ENCODE measurements around the gene UBE2L3. TPM values are rescaled to one million over a fixed set of nuclear protein-coding genes. Genes with fewer than 3 reads are reported as not detected.
"Not testable (repeated sequence)": the region's sequence is repeated elsewhere in the genome, so short reads cannot be mapped to it uniquely, and the experiment has no call there.

UBE2L3 gene
- total and polyA plus RNA-seq, 2 experiments from 2014 or later = 86.3 to 136 TPM

DNA sequence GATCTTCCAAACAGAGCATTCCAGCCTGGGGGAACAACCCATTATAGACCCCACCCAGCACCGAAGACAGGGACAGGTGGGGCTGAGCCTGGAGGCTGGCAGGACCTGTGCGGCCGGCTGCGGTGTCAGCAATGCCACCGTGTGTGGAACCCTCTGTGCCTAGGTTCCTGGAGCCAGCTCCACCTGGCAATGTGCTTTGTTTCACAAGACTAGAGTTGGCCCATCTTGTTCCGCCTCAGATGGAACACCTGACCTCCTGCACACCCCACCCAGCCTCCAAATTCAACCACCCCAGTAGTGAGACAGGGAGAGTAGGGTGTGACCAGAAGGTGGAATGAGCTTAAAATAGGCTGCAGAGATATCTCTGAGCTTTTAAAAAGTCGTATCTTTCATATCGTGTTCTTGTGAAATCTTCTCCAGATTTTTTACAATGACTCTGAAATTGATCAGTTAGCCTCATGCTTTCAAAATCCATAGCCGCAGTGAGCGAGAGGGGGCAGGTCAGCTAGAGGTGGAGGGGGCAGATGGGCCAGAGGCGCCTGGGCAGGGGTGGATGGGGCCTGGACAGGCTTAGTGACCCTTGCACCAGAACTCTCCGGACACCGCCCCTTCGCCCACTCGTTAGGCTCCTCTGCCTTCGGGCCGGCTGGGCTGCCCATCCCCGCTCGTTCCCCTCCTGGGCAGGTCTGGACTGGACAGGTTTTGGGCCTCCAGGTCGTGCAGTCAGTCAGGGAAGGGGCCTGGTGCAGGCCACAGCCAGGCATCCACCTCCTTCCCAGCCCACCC, 34.5 kb upstream of the UBE2L3 start:
- H3K4me3 Mint-ChIP-seq; H3K4me1 ChIP-seq (ENCODE audit: insufficient read depth); H3K27ac ChIP-seq (ENCODE audit: low read depth); H3K9me3 Mint-ChIP-seq; DNase-seq (ENCODE audit: low spot score); H2AFZ ChIP-seq; ATAC-seq; H3K79me2 ChIP-seq (replicated peaks; ENCODE audit: insufficient read depth); H3K4me3 ChIP-seq; H3K36me3 Mint-ChIP-seq (ENCODE audit: low read depth); H3K4me2 ChIP-seq; H3K27me3 ChIP-seq (ENCODE audit: insufficient read depth); H4K20me1 ChIP-seq (replicated peaks; ENCODE audit: insufficient read depth); H3K36me3 ChIP-seq (ENCODE audit: insufficient read depth); H3K4me1 Mint-ChIP-seq; H3K27ac Mint-ChIP-seq; H3K27me3 Mint-ChIP-seq (ENCODE audit: insufficient read depth, low read depth, poor library complexity); H3K9me2 ChIP-seq (ENCODE audit: insufficient read depth); H3F3A ChIP-seq (replicated peaks; ENCODE audit: low read depth): not testable (repeated sequence)

GRCh38 chr22:21539862-21540261, 27.7 kb upstream of the UBE2L3 start:
- not testable (repeated sequence) for H3K27ac Mint-ChIP-seq; H3K4me1 ChIP-seq (ENCODE audit: insufficient read depth); H3K27me3 ChIP-seq (ENCODE audit: insufficient read depth); H3K79me2 ChIP-seq (replicated peaks; ENCODE audit: insufficient read depth); H2AFZ ChIP-seq; H3K27me3 Mint-ChIP-seq (ENCODE audit: insufficient read depth, low read depth, poor library complexity); H3K36me3 Mint-ChIP-seq (ENCODE audit: low read depth); H3K4me3 ChIP-seq; H3K36me3 ChIP-seq (ENCODE audit: insufficient read depth); DNase-seq (ENCODE audit: low spot score); H3K4me1 Mint-ChIP-seq; H3K4me2 ChIP-seq; H3K9me2 ChIP-seq (ENCODE audit: insufficient read depth); H3K4me3 Mint-ChIP-seq; H3F3A ChIP-seq (replicated peaks; ENCODE audit: low read depth); H3K9me3 Mint-ChIP-seq; ATAC-seq; H4K20me1 ChIP-seq (replicated peaks; ENCODE audit: insufficient read depth); H3K27ac ChIP-seq (ENCODE audit: low read depth)

DNA sequence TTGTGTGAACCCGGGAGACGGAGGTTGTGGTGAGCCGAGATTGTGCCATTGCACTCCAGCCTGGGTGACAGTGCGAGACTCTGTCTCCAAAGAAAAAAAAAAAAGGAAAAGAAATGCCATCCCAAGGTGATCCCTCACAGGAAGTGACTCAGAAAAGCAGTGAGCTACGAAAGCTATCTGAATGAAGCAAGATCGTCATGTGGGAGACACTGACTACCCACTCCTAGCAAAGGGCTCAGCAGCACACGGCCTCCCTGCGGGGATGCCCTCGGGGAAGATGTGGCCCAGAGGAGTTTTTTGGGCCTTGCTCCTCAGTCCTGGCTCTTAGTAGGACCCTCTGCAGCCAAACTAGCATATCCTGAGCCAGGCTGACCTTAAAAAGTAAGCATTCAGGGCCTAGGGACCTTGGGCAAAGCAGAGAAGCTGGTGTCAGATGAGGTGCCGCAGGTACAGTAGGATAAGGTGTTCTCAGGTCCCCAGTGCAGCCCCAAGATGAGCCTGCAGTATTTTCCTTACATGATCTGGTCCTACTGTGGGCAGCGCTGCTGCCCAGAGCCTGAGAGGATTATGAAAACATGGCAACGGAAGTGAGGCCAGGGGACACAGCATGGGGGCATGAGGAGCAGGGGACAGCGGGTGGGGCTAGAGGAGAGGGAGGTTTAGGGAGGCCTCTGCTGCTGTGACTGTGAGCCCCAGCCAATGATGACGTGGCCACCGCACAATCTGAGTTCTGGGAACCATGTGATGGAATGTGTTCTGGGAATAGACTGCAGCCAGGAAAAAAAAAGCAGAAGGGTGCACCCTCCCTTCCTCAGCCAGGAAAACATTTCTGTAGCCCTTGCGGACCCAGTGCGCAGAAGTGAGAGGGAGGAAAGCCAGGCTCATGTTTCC, 22.8 kb upstream of the UBE2L3 start:
- H3K27me3 ChIP-seq (ENCODE audit: insufficient read depth); H3F3A ChIP-seq (replicated peaks; ENCODE audit: low read depth); H3K27me3 Mint-ChIP-seq (ENCODE audit: insufficient read depth, low read depth, poor library complexity); H3K9me3 Mint-ChIP-seq; H3K4me2 ChIP-seq; H4K20me1 ChIP-seq (replicated peaks; ENCODE audit: insufficient read depth); H3K4me1 ChIP-seq (ENCODE audit: insufficient read depth); H2AFZ ChIP-seq; ATAC-seq; H3K36me3 Mint-ChIP-seq (ENCODE audit: low read depth); H3K27ac Mint-ChIP-seq; H3K36me3 ChIP-seq (ENCODE audit: insufficient read depth); H3K4me1 Mint-ChIP-seq; H3K4me3 ChIP-seq; H3K9me2 ChIP-seq (ENCODE audit: insufficient read depth); H3K4me3 Mint-ChIP-seq; H3K27ac ChIP-seq (ENCODE audit: low read depth); DNase-seq (ENCODE audit: low spot score); H3K79me2 ChIP-seq (replicated peaks; ENCODE audit: insufficient read depth): not testable (repeated sequence)

DNA sequence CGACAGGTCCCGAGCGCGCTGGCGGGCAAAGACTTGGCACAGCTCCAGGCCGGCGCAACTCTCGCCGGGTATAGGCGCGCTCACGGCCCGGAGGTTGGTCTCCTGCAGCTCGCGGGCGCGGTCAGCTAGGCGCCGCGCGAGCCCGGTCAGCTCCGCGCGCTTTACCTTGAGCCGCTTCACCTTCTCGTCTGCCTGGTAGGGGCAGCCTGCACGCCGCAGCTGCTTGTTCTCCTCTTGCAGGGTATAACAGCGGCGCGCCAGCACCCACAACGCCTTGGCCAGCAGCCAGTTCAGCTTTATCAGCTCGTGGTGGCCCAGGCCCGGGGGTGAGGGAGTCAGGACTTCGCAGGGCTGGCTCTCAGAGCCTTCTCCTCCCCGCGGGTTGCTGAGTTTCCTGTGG, 18.0 kb upstream of the UBE2L3 start:
- H3K9me3 Mint-ChIP-seq; H3K27ac ChIP-seq (ENCODE audit: low read depth); H3K27ac Mint-ChIP-seq; H3K79me2 ChIP-seq (replicated peaks; ENCODE audit: insufficient read depth); H3K4me3 ChIP-seq; H3F3A ChIP-seq (replicated peaks; ENCODE audit: low read depth); H3K4me2 ChIP-seq; H3K27me3 ChIP-seq (ENCODE audit: insufficient read depth); H3K4me1 ChIP-seq (ENCODE audit: insufficient read depth); H3K27me3 Mint-ChIP-seq (ENCODE audit: insufficient read depth, low read depth, poor library complexity); H3K4me1 Mint-ChIP-seq; DNase-seq (ENCODE audit: low spot score); H3K9me2 ChIP-seq (ENCODE audit: insufficient read depth); H3K36me3 Mint-ChIP-seq (ENCODE audit: low read depth); H3K4me3 Mint-ChIP-seq; H2AFZ ChIP-seq; H3K36me3 ChIP-seq (ENCODE audit: insufficient read depth); H4K20me1 ChIP-seq (replicated peaks; ENCODE audit: insufficient read depth): not testable (repeated sequence)
- ATAC-seq = peak; percentile 45

GRCh38 chr22:21550008-21550677, 17.4 kb upstream of the UBE2L3 start:
- not testable (repeated sequence) for H2AFZ ChIP-seq; H3K36me3 Mint-ChIP-seq (ENCODE audit: low read depth); H3K79me2 ChIP-seq (replicated peaks; ENCODE audit: insufficient read depth); H3K27me3 ChIP-seq (ENCODE audit: insufficient read depth); H3K4me3 Mint-ChIP-seq; DNase-seq (ENCODE audit: low spot score); H3K9me3 Mint-ChIP-seq; H3K27ac ChIP-seq (ENCODE audit: low read depth); H4K20me1 ChIP-seq (replicated peaks; ENCODE audit: insufficient read depth); H3K4me1 Mint-ChIP-seq; H3K27ac Mint-ChIP-seq; H3F3A ChIP-seq (replicated peaks; ENCODE audit: low read depth); H3K36me3 ChIP-seq (ENCODE audit: insufficient read depth); H3K4me3 ChIP-seq; H3K4me2 ChIP-seq; H3K4me1 ChIP-seq (ENCODE audit: insufficient read depth); H3K27me3 Mint-ChIP-seq (ENCODE audit: insufficient read depth, low read depth, poor library complexity); H3K9me2 ChIP-seq (ENCODE audit: insufficient read depth)
- peak; percentile 80 for ATAC-seq

GRCh38 chr22:21550678-21551047, 16.9 kb upstream of the UBE2L3 start:
- not testable (repeated sequence) for H3K79me2 ChIP-seq (replicated peaks; ENCODE audit: insufficient read depth); H3K27me3 ChIP-seq (ENCODE audit: insufficient read depth); H3K9me3 Mint-ChIP-seq; H3K27ac ChIP-seq (ENCODE audit: low read depth); H3K4me3 Mint-ChIP-seq; H3K36me3 Mint-ChIP-seq (ENCODE audit: low read depth); H3K9me2 ChIP-seq (ENCODE audit: insufficient read depth); H3K4me2 ChIP-seq; H3K4me3 ChIP-seq; H2AFZ ChIP-seq; H3K4me1 ChIP-seq (ENCODE audit: insufficient read depth); H3F3A ChIP-seq (replicated peaks; ENCODE audit: low read depth); H4K20me1 ChIP-seq (replicated peaks; ENCODE audit: insufficient read depth); DNase-seq (ENCODE audit: low spot score); H3K27me3 Mint-ChIP-seq (ENCODE audit: insufficient read depth, low read depth, poor library complexity); H3K36me3 ChIP-seq (ENCODE audit: insufficient read depth); H3K4me1 Mint-ChIP-seq; H3K27ac Mint-ChIP-seq
- peak; percentile 53 for ATAC-seq
